T-helper 9 cell (primary cell): ENCODE results near the gene YWHAG.
"Not testable (repeated sequence)": the region's sequence is repeated elsewhere in the genome, so short reads cannot be mapped to it uniquely, and the experiment has no call there.

Experiments used
- DNase-seq: peaks from one replicate; pipeline ENCODE4 v3.0.0-alpha.2; 2020

The YWHAG gene

GRCh38 chr7:76292911-76293310, 65.9 kb downstream of the YWHAG start:
- DNase-seq, result not testable (repeated sequence)

DNA sequence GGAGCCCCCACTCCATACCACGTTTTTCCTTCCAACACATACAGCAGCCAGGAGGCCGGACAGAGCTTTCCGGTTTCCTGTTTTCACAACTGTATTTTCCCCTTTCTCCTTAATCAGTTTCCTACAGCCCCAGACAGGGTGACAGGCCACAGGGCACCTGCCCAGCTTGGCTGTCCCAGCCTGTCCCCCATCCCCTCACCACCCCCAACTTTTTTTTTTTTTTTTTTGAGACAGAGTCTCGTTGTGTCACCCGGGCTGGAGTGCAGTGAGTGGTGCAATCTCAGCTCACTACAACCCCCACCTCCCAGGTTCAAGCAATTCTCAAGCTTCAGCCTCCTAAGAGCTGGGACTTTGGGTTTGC, 66.6 kb downstream of the YWHAG start:
- no peak for DNase-seq

GRCh38 chr7:76291351-76292212, 67.2 kb downstream of the YWHAG start:
- DNase-seq, result peak; percentile 83

GRCh38 chr7:76290847-76291350, 67.9 kb downstream of the YWHAG start:
- not testable (repeated sequence) for DNase-seq

DNA sequence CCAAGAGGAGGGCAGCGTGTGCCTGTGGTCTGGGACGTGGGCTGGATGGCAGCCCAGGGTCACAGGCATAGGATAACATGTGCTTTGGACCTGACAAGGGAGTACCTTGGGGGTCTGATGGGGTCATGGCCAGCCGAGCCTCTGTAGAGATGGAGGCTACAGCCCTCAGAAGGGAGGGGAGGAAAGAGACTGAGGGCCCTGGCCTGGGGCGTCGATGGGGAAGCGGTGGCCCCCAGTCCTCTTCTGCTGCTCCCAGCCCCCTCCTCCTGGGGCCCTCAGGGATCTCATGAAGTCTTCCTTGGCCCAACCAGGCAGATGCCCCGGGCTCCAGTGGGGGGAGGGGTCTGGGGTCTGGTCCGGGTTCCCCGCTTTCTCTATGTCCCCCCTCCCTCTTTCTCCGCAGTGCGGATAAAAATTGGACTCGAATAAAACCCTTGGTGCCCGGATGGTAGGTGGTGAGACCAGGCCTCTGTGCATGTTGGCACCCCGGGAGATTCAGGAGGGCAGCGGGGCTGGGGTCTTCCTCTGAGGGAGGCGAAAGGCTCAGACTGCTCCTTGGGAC, 71.9 kb downstream of the YWHAG start:
- DNase-seq, result no peak

DNA sequence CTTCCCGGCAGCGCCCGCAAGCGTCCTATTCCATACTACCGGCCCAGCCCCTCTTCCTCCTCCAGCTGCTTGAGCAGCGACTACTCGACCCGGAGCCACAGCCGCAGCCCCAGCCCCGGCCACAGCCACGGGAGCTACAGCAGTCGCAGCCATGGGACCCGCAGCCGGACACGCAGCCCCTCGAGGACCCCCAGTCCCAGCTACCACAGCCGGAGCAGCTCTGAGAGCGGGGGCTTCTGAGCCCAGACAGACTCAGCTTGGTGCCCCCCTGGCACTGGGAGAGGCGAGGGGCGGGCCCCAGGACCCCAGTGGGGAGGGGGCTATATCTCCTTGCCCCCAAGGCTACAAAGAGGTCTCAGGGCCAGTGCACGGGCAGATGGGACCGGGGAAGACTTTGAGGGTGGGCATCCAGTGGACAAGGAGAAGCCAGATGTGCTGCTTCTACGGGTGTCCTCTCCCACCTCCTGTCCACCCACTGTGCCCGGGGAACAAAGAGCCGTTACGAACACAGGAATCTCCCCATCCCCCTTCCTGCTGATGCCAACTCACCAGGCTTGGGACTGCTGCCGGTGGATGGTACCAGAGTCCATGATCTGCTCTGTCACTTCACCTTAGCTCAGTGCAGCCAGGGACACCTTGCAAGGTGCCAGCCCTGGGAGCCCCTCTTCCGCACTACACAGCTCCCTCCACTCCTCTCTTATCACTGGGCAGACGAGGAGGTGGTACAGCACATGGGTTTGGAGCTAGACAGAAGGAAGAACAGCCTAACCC, 73.0 kb downstream of the YWHAG start:
- DNase-seq, result no peak

DNA sequence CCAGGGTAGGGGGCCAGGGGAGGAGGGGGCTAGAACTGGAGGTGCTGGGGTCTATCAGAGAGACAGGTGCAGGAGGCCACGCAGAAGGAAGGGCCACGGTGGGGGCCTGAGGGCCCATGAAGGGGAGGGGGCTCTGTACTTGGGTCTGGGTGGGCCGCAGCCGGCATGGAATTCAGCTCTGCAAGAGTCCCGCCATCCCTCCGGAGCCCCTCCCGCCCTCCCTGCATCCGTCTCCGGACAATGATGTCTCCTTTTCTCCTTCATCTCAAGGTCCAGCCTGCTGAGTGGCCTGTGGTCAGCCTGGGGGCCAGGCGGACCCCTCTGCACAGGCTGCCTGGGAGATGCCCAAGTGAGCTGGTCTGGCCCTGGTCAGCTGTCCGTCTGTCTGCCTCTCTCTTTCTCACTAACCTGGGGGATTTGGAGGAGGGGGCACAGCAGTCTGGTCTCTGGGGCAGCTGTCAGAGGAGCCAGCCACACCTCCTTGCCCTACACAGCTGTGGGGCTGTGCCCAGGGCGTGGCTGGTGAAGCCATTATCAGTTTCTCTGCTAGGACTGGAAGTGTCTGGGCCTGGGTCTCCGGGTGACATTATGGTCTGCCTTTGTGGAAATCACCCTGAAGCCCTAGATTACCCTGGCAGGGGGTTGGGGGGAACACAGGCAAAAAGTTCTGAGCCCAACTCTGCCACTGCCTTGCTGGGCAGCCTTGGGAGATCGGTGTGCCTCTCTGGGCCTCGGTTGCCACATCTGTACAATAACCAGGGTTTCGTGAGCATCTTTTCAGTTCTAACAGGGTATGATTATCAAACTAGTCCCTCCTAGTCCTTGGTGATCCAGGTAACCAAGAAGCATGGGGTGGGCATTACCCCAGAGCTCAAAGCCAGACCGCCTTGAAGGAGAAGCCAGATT, 75.3 kb downstream of the YWHAG start:
- no peak for DNase-seq

DNA sequence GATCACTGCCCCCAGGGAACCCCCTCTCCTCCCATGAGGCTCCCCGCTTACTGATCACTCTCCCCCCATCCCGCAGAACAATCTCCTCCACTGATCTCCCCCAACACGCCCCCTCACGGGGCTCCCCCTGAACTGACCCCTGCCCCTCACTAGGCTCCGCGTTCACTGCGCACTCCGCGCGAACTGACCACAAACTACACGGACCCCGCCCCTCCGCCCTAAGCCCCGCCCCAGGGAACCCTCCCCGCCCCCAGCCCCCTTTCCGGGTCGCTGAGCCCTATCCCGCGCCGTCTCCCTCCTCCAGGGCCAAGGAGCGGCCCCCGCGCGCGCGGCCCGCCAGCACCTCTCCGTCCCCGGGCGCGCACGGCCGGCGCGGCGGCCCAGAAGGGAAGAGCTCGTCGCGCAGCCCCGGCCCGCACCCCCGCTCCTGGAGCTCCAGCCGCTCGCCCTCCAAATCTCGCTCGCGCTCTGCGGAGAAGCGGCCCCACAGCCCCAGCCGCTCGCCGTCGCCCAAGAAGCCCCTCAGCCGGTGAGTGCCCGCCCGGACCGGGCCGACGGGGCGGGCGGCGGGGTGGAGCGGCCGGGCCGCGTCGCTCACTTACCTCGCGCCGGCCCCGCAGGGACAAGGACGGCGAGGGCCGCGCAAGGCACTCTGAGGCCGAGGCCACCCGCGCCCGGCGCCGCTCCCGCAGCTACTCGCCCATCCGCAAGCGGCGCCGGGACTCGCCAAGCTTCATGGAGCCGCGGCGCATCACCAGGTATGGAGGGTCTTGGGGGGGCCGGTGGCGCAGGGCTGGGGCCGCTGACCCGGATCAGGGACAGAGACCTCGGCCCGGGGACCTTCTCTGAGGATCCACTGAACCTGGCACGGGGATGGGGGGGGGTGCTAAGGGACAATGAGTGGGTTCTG, 76.2 kb downstream of the YWHAG start:
- no peak for DNase-seq

- no peak for DNase-seq
Measured at GRCh38 chr7:76281706-76282343, 77.0 kb downstream of the YWHAG start.

DNA sequence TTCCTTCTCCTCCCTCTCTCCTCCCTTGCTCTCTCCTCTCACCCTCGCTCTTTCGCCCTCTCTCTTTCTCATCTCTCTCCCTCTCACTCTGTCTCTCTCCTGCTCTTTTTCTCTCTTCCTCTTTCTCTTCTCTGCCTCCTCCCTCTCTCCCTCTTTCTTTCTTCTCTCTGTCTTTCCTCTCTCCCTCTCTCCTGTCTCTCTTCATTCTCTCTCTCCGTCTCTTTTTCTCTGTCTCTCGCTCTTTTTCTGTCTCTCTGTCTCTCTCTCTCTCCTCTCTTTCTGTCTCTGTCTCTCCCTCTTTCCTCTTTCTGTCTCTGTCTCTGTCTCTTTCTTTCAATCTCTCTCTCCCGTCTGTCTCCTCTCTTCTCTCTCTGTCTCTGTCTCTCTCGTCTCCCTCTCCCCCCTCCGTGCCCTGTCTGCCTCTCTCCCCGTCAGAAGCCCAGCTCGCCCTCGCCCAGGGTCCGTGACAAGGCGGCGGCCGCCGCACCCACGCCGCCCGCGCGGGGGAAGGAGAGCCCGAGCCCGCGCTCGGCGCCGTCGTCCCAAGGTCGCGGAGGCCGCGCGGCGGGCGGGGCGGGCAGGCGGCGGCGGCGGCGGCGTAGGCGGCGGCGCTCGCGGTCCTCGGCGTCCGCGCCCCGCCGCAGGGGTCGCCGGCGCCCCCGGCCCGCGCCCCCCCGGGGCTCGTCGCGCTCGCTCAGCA, 77.6 kb downstream of the YWHAG start:
- no peak for DNase-seq

DNA sequence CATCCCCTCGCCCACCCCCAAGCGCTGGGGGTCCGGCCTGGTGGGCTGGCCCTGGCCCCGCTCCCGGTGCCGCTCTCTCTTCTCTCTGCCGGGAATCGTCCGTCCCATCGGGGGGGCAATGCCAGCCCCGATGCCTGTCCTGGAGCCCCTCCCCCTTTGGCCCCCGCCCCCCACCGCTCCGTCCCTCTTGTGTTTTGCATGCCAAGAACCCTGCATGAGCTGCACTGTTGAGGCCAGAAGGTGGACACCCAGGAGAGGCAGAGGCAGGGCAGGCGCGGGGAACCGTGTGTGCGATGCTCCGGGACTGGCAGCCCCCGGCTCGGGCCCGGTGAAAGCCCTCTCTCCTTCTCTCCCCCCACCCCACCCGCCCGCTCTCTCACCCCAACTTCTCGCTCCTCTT, 78.4 kb downstream of the YWHAG start:
- DNase-seq, result no peak

DNA sequence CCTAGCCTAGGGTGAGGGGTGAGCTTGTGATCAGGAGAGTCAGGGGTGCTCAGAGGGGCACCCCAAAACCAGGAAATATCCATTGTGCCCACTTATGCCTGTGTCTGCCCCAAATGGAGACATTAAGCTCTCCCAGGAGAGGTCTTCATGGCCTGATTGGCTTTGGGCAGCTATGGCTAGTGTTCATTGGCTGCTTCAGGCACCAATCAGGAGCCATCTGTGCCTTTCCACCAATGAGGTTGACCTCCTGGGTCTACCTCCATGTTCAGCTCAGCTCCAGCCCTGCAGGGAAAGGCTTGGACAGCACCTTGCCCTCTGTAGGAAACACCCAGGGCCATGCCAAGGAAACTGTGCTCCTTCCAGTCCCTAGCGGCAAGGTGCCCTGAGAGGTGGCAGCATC, 80.3 kb downstream of the YWHAG start:
- DNase-seq, result no peak
